ENCODE results near the gene CAAP1. TPM values are rescaled to one million over a fixed set of nuclear protein-coding genes. Genes with fewer than 3 reads are reported as not detected.
"Not testable (repeated sequence)": the region's sequence is repeated elsewhere in the genome, so short reads cannot be mapped to it uniquely, and the experiment has no call there.

Gene CAAP1
- total and polyA plus RNA-seq, 2 of the 13 experiments (the other 11 are each of a cell fraction or from before 2014, with no cell fraction given) = 10.9 to 40.2 TPM

- DNase-seq (ENCODE audit: low spot score) (no peak), FAIRE-seq (no peak), ATAC-seq (no peak)
- Histone ChIP-seq H3K9ac (ENCODE audit: insufficient read depth, low read depth, low read length) (no peak overlapping the region), H3K4me2 (ENCODE audit: low read depth, low read length) (no peak overlapping the region), H2AFZ (ENCODE audit: low read length) (no peak overlapping the region), H3K36me3 (replicated peaks in 1 of 2; ENCODE audit: control insufficient read depth in 1 of 2, insufficient read depth in 2 of 2, low read length in 2 of 2) (peaks cover 2 to 40% of the 10 kb centered on the region in 2 experiments), H3K27me3 (ENCODE audit: control insufficient read depth in 1 of 2, insufficient read depth in 2 of 2, low read length in 2 of 2) (no peaks in the 10 kb centered on the region), H3K4me3 (replicated peaks in 1 of 3; ENCODE audit: insufficient read depth in 1 of 3, low read depth in 2 of 3, low read length in 3 of 3) (no peak overlapping the region), H3K4me1 (ENCODE audit: insufficient read depth, low read length) (no peaks in the 10 kb centered on the region), H3K79me2 (ENCODE audit: insufficient read depth, low read length) (no peaks in the 10 kb centered on the region), H4K20me1 (ENCODE audit: insufficient read depth, low read length) (no peaks in the 10 kb centered on the region), H3K9me3 (ENCODE audit: low read length) (no peaks in the 10 kb centered on the region), H3K27ac (ENCODE audit: extremely low read length, insufficient read depth, low read length) (no peak overlapping the region)
- intact Hi-C loops (cut with micrococcal nuclease; ENCODE audit: unreplicated experiment) = no loop called here
- peak; percentile 79; the same call in 1 of the 2 replicates for TF ChIP-seq CEBPB (IDR thresholded peaks at IDR 0.05; ENCODE audit: borderline replicate concordance, low read depth, low read length)
- no peak for TF ChIP-seq TGIF2 (CRISPR knock-in tag; IDR thresholded peaks at IDR 0.05)
- ChIA-PET POLR2A (no interaction called here), CTCF (ENCODE audit: low intra/inter-chr PET ratio, low total read pairs) (no interaction called here)
- no TSS peak for BruUV-seq (replicated peaks)
- in situ Hi-C loops (cut with HindIII; ENCODE audit: extremely low pct_ligation_motif_present, low pct_unique_long_range_greater_than_20kb) = no loop called here
- 95% methylated on average over 2 of the region's 2 CpGs for WGBS (ENCODE audit: low lambda C conversion rate)
These were observed 41.6 kb downstream of the CAAP1 start for GRCh38 chr9:26850995-26851394.

- Histone ChIP-seq H3K27ac (ENCODE audit: extremely low read length, insufficient read depth, low read length) (no peak overlapping the region), H4K20me1 (ENCODE audit: insufficient read depth, low read length) (no peaks in the 10 kb centered on the region), H3K4me2 (ENCODE audit: low read depth, low read length) (no peak overlapping the region), H3K9ac (ENCODE audit: insufficient read depth, low read depth, low read length) (no peak overlapping the region), H3K27me3 (ENCODE audit: control insufficient read depth in 1 of 2, insufficient read depth in 2 of 2, low read length in 2 of 2) (no peaks in the 10 kb centered on the region), H3K79me2 (ENCODE audit: insufficient read depth, low read length) (no peaks in the 10 kb centered on the region), H3K4me3 (replicated peaks in 1 of 3; ENCODE audit: insufficient read depth in 1 of 3, low read depth in 2 of 3, low read length in 3 of 3) (no peak overlapping the region), H2AFZ (ENCODE audit: low read length) (no peak overlapping the region), H3K36me3 (replicated peaks in 1 of 2; ENCODE audit: control insufficient read depth in 1 of 2, insufficient read depth in 2 of 2, low read length in 2 of 2) (no peaks in the 10 kb centered on the region), H3K9me3 (ENCODE audit: low read length) (no peaks in the 10 kb centered on the region), H3K4me1 (ENCODE audit: insufficient read depth, low read length) (no peaks in the 10 kb centered on the region)
- TF ChIP-seq CREM (IDR thresholded peaks at IDR 0.05) = no peak
- TF ChIP-seq CREM (CRISPR knock-in tag; IDR thresholded peaks at IDR 0.05) = no peak
- BruUV-seq (replicated peaks) = no TSS peak
- FAIRE-seq = no peak
- in situ Hi-C loops (cut with HindIII; ENCODE audit: extremely low pct_ligation_motif_present, low pct_unique_long_range_greater_than_20kb) = no loop called here
- CTCF ChIA-PET (ENCODE audit: low intra/inter-chr PET ratio, low total read pairs) = no interaction called here
- 83% methylated on average over 6 of the region's 6 CpGs for WGBS (ENCODE audit: low lambda C conversion rate)
- no peak for DNase-seq (ENCODE audit: low spot score)
- ATAC-seq = no peak
- intact Hi-C loops (cut with micrococcal nuclease; ENCODE audit: unreplicated experiment) = no loop called here
- POLR2A ChIA-PET = no interaction called here
These were observed 58.8 kb downstream of the CAAP1 start for GRCh38 chr9:26833792-26834191.

- ATAC-seq; BruUV-seq (replicated peaks); intact Hi-C loops (cut with micrococcal nuclease; ENCODE audit: unreplicated experiment); H2AFZ ChIP-seq (ENCODE audit: low read length); H3K9me3 ChIP-seq (ENCODE audit: low read length); H3K4me3 ChIP-seq (replicated peaks in 1 of 3; ENCODE audit: insufficient read depth in 1 of 3, low read depth in 2 of 3, low read length in 3 of 3); CTCF ChIA-PET (ENCODE audit: low intra/inter-chr PET ratio, low total read pairs); H3K36me3 ChIP-seq (replicated peaks in 1 of 2; ENCODE audit: control insufficient read depth in 1 of 2, insufficient read depth in 2 of 2, low read length in 2 of 2); H3K79me2 ChIP-seq (ENCODE audit: insufficient read depth, low read length); DNase-seq (ENCODE audit: low spot score); in situ Hi-C loops (cut with HindIII; ENCODE audit: extremely low pct_ligation_motif_present, low pct_unique_long_range_greater_than_20kb); H4K20me1 ChIP-seq (ENCODE audit: insufficient read depth, low read length); H3K9ac ChIP-seq (ENCODE audit: insufficient read depth, low read depth, low read length); H3K4me2 ChIP-seq (ENCODE audit: low read depth, low read length); H3K27ac ChIP-seq (ENCODE audit: extremely low read length, insufficient read depth, low read length); H3K27me3 ChIP-seq (ENCODE audit: control insufficient read depth in 1 of 2, insufficient read depth in 2 of 2, low read length in 2 of 2); H3K4me1 ChIP-seq (ENCODE audit: insufficient read depth, low read length); FAIRE-seq; POLR2A ChIA-PET: not testable (repeated sequence)
- WGBS (ENCODE audit: low lambda C conversion rate) = 19% methylated on average over 4 of the region's 4 CpGs
These were observed 64.1 kb downstream of the CAAP1 start for GRCh38 chr9:26828391-26828955.
